NB4 (cell line): ENCODE results near the gene PNKP.

Experiments
- CTCF ChIP-seq: IDR thresholded peaks from one replicate; pipeline ENCODE4 v1.5.1; 2012; ENCODE audit warnings: low read depth, low read length
- POLR2A ChIP-seq: IDR thresholded peaks from 2 replicates; pipeline ENCODE4 v1.6.1; 2011; ENCODE audit warnings: mild to moderate bottlenecking; ENCODE audit not compliant: insufficient read length; ENCODE audit errors: extremely low read depth

GRCh38 chr19:49831592-49831991 is 35.8 kb downstream of the PNKP start:
- TF ChIP-seq CTCF (no peak), POLR2A (no peak)
